Epithelial cell of prostate (primary cell): ENCODE measurements around the gene C6orf62.
"Not testable (repeated sequence)": the region's sequence is repeated elsewhere in the genome, so short reads cannot be mapped to it uniquely, and the experiment has no call there.

ENCODE experiments used
- DNase-seq: peaks from one replicate; pipeline ENCODE4 v3.0.0-alpha.2; 2011; ENCODE audit warnings: low read depth, low spot score
- H3K27ac ChIP-seq: fragments of 450-650 bp; 2 replicates; pipeline ENCODE4 v1.5.1; 2017; ENCODE audit warnings: mild to moderate bottlenecking

C6orf62 gene

DNA sequence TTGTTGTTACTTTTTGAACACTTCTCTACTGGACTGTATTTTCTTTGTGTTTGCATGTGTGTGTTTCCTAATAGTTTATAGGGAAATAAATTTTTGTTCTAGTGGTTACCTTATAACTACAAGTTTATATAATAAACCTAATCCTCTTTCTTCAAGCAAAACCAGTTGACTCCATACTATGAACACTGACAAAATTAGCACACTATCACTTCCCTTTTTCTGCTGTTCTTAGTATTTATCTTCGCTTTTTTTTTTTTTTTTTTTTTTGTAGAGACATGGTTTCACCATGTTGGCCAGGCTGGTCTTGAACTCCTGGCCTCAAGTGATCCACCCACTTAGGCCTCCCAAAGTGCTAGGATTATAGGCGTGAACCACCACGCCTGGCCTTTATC, 25.0 kb upstream of the C6orf62 start:
- H3K27ac ChIP-seq = peak overlapping the region; percentile 93
- no peak for DNase-seq

DNA sequence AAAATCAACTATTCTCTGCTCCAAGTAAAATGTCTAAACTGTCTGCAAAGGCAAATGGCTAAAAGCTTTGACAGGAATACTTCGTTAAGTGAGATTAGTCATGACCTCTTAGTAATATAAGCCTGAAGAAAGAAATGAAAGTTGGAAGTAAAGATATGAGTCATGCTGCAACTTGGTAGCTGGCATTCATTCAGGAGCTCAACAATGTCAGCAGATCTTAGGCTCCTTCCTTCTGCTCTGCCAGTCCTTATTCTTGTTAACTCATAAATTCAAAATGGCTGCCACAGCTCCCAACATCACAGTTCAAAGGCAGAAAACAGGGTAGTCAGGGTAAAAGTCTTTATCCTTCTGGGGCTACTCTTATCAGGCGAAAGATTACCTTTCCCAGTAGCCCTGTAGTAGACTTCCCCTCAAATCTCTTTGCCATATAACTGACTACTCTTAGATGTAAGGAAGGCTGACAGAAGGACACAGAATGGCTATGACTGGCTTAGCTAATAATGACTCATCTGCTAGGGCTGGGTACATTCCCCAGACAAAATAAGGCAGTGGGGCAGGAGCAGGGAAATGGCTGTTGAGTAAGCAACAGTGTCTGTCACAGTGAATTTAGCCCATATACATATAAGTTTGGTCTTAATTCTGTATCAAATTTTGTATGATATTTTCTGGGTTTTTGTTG, 24.4 kb upstream of the C6orf62 start:
- H3K27ac ChIP-seq = peak overlapping the region; percentile 93
- peak; percentile 91 for DNase-seq

DNA sequence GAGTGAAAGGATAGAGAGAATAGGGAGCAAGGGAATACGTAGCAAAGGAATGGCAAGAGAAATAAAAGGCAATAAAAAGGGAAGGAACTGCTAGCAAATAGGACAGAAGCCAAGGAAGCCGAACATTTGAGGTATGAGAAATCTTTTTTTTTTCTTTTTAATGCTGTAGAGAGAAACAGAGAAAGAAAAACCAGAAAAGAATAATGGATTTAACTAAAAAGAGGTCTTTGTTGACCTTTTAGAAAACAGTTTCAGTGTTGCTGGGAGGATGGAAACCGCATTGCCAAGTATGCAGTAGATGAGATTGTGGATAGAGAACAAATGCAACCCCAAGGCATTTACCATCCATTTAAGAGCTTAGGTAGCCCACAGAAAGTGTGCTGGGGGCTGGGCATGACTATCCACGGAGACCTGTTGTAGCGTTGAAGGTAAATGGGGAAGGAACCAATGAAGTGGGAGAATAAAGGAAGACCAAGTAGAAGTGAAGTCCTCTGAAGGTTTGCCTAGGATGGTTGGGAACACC, 23.3 kb upstream of the C6orf62 start:
- H3K27ac ChIP-seq = no peak overlapping the region
- no peak for DNase-seq

DNA sequence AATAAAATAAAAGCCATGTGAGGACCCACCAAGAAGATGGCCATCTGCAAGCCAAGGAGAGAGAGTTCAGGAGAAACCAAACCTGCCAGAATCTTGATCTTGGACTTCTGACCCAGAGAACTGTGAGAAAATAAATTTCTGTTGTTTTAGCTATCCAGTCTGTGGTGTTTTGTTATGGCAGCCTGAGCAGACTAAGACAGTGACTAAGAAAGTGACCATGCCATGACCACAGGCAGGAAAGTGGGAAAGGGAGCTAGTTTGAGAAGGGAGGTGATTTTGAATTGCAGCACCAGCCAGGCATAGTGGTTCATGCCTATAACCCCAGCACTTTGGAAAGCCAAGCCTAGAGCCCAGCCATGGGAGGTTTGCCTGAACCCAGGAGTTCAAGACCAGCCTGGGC, 21.9 kb upstream of the C6orf62 start:
- no peak overlapping the region for H3K27ac ChIP-seq
- DNase-seq = no peak

DNA sequence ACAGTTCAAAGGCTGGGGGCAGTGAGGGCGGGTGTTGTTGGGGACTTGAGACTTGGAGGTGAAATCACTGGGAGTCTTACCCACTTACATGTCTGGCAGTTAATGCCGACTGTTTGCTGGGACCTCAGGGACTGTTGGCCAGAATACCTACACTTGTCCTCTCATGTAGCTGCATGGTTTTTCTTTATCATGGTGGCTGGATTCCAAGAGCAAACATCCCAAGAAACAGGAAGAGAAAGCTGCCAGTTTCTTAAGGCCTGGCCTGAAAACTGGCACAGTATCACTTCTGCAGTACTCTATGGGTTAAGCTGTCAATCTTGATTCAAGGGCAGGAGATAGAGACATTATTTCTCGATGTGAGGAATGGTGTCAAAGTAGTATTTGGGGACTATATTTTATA, 19.8 kb upstream of the C6orf62 start:
- DNase-seq = no peak

DNA sequence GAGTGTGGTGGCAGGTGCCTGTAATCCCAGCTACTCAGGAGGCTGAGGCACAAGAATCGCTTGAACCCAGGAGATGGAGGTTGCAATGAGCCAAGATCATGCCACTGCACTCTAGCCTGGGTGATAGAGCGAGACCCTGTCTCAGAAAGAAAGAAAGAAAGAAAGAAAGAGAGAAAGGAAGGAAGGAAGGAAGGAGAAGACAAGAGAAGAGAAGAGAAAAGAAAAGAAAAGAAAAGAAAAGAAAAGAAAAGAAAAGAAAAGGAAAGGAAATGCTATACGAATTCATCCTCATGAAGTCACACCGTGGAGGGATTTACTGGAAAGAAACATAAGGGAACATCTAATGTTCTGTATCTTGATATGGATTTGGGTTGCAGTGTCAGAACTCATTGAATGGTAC, 15.8 kb upstream of the C6orf62 start:
- DNase-seq, H3K27ac ChIP-seq: not testable (repeated sequence)

More for the DNA sequence above, 19.8 kb upstream of the C6orf62 start:
- no peak overlapping the region for H3K27ac ChIP-seq

DNA sequence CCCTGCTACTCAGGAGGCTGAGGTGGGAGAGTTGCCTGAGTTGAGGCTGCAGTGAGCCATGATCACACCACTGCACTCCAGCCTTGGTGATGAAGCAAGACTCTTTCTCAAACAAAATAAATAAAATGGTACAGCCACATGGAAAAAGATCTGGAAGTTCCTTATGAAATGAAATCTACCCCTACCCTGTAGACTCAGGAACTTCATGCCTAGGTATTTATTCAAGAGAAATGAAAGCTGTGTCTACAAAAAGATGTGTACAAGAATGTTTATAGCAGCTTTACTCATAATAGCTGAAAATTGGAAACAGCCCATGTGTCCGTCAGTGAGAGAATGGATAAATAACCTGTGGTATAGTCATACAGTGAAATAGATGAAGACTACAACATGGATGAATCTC, 15.2 kb upstream of the C6orf62 start:
- H3K27ac ChIP-seq = no peak overlapping the region
- DNase-seq = no peak

DNA sequence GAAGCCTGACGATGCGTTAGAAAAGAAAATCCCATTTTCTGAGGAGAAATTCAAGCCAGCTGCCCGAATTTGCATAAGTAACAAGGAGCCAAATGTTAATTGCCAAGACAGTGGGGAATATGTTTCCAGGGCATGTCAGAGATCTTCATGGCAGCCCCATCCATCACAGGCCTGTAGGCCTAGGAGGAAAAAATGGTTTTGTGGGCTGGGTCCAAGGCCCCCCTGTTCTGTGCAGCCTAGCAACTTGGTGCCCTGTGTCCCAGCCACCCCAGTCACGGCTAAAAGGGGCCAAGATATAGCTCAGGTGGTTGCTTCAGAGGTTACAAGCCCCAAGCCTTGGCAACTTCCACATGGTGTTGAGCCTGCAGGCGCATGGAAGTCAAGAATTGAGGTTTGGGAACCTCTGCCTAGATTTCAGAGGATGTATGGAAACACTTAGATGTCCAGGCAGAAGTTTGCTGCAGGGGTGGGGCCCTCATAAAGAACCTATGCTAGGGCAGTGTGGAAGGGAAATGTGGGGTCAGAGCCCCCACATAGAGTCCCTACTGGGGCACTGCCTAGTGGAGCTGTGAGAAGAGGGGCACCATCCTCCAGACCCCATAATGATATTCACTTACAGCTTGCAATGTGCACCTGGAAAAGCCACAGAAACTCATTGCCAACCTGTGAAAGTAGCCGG, 12.6 kb upstream of the C6orf62 start:
- not testable (repeated sequence) for DNase-seq, H3K27ac ChIP-seq

DNA sequence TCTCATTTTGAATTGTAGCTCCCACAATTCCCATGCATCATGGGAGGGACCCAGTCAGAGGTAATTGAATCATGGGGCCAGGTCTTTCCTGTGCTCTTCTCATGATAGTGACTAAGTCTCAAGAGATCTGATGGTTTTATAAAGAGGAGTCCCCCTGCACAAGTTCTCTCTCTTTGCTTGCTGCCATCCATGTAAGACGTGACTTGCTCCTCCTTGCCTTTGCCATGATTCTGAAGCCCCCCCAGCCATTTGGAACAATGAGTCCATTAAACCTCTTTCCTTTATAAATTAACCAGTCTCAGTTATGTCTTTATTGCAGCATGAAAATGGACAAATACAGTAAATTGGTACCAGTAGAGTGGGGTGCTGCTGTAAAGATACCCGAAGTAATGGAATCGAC, 11.7 kb upstream of the C6orf62 start:
- H3K27ac ChIP-seq, DNase-seq: not testable (repeated sequence)

DNA sequence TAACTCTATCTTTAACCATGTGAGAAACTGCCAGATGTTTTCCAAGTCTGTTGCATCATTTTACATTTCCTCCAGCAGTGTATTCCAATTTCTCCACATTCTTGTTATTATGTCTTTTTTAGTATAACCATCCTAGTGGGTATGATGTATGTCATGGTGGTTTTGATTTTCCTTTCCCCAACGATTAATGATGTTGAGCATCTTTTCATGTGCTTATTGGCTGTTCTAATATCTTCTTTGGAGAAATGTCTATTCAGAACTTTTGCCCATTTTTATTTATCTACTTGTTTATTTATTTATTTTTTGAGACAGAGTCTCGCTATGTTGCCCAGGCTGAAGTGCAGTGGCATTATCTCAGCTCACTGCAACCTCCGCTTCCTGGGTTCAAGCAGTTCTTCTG, 4.3 kb upstream of the C6orf62 start:
- no peak for DNase-seq

DNA sequence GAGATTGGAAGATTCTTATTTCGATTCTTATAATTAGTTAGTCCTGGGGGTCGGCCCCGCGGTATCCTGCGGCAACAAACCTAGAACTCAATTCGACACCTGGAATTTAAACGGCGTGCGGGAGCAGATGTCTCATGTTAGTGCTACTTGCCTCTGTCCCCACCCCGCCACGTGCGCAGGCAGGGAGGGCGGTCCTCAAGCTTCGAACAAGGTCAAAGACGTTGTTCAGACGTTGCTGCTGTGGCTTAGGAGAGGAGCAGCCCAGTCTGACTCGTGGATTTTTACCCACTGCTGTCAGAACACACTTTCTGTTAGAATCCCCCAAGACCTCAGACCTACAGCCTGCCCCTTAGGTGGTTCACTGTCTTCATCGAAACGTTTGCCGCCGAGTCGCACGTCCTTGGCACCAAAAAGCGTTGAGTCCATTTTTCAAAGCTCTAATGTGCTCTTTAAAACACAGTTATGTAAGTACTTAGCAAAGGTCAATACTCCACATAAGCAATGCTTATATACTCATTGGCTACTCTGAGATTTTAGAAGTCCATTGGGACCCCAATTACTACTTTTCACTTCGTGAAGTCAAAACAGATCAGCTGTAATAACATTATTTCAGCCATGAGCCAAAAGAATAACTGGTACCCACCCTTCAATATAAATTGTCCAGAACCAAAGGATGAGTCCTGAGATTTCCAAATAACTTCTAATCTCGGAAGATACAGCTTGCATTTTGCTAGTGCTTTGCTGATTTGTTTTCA, 2.7 kb upstream of the C6orf62 start:
- peak overlapping the region; percentile 94 for H3K27ac ChIP-seq

More for the DNA sequence above, 4.3 kb upstream of the C6orf62 start:
- no peak overlapping the region for H3K27ac ChIP-seq

DNA sequence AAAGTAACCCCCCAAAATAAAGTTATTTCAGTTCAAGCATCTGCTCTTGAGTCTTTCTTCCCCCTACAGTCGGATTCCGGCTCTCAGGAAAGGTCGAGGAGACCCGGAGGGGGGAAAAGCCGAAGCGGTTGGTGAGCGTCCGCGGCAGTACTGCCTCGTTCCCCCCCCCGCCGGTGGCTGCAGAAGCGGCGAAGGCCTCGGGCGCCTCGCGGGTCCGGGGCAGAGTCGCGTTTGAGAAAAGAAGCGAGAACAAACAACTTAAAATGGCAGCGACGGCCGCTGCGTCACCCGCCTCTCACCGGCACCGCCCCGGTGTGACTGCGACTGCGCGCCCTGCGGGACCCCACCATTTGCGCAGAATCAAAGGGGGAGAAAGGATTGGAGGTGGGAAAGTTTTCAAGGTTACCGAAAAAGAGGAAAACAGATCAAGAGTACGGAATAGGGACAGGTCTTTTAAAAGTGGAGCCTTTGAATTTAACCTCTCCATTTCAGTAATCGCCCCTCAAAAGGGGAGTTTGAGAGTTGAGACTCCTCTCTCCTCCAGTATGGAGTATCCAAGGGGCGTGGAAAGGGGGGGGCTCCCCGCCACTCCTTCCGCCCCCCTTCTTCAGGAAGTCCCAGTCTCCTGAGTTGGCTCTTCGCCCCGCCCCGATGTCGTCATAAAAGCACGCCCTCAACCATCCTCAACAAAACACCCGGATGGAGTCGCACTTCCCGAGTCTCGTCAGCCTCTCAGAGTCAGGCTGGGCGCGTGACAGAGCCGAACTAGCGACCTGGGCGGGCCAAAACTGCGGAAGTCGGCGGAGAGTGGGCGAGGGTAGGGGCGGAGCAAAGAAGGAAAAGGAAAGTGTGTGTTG, 1.9 kb upstream of the C6orf62 start:
- H3K27ac ChIP-seq = peak overlapping the region; percentile 94
- DNase-seq = peak; percentile 99

More for the DNA sequence above, 2.7 kb upstream of the C6orf62 start:
- no peak for DNase-seq

DNA sequence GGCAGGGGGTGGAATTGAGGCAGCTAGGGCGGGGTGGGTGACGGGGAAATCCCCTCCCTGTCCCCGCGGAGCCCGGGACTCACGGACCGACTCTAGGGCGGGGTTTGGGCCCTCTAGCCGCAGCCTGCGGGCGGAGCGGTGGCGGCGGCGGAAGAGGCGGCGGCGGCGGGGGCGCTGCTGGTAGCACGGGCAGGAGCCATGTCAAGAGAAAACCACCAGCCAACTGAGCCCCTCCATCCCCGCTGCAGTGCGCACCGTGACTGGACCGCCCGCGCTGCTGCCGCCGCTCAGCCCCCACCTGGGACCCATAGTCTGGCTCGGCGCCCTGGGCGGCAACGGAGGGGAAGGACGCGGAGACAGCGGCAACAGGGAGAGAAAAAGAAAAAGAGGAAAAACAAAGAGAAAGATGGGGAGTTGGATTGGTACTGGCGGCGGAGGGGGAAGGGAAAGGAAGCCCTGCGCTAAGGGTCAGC, 1.2 kb upstream of the C6orf62 start:
- H3K27ac ChIP-seq = peak overlapping the region; percentile 94
- no peak for DNase-seq

DNA sequence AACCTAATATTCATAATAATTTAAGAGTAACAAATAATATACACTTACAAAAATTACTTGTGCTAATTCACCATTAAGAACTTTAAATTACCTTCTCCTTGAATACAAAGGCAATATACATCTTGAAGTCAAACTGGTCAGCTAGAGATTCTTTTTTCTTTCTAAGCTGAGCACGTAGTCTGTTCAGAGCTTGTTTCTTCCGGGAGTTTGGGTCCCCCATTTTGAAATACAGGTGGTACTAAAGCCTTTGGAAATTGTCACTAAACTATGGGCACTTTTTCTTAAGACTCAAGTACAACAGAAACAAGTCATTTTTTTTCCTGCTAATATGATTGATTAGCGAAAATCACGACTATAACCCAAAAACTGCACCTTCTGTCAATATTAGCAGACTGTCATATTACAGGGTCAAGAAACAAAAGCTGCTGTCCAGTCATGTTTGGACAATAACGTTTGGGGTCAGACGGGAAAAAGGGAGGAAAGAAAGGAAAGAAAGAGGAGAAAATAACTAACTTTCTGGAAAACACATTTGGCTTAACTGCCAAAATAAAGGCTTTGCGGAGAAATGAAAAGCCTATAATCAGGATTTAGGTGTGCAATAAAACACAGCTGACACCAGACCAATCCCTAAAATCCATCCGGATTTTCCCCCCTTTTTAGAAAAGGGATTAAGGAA, 367 bp downstream of the C6orf62 start:
- no peak for DNase-seq
- peak overlapping the region; percentile 94 for H3K27ac ChIP-seq

DNA sequence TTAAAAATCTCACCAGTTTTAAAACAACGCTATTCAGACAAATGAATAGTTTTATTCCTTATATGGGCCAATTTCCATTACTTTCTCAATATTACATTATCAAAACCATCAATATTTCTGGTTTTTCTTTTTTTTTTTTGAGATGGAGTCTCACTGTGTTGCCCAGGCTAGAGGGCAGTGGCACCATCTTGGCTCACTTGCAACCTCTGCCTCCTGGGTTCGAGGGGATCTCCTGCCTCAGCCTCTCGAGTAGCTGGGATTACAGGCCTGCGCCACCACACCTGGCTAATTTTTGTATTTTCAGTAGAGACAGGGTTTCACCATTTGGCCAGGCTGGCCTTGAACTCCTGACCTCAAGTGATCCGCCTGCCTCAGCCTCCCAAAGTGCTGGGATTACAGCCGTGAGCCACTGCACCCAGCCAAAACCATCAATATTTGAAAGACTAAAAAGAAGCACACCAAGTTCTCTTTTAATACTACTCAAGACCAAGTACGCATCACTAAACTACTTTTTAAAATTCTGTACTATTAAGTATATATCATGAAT, 2.3 kb downstream of the C6orf62 start:
- H3K27ac ChIP-seq, DNase-seq: not testable (repeated sequence)

DNA sequence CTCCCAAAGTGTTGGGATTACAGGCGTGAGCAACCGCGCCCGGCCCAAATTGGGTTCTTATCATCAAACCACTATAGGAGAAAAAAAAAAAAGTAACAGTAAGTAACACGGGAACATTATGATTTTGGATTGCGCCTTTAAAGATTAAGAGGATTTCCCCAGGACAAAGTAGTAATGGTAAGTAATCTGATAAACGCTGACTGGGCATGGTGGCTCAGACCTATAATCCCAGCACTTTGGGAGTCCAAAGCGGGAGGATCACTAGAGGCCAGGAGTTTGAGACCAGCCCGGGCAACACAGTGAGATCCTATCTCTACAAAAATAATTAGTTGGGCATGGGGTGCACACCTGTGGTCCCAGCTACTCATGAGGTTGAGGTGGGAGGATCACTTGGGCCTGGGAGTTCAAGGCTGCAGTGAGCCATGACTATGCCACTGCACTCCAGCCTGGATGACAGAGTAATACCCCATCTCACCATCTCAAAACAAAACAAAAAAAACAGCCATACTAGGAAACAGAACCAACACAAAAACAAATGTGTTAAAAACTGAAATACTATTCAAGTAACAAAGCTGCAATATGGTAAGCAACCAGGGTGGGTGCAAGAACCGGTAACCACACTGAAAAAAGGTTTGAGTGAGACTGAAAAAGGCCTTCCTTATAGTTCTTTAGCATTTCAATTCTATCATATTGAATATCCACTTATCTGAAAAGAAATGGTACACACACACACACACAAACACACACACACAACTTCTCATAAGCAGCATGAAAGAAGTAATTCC, 8.2 kb downstream of the C6orf62 start:
- no peak overlapping the region for H3K27ac ChIP-seq
- no peak for DNase-seq

DNA sequence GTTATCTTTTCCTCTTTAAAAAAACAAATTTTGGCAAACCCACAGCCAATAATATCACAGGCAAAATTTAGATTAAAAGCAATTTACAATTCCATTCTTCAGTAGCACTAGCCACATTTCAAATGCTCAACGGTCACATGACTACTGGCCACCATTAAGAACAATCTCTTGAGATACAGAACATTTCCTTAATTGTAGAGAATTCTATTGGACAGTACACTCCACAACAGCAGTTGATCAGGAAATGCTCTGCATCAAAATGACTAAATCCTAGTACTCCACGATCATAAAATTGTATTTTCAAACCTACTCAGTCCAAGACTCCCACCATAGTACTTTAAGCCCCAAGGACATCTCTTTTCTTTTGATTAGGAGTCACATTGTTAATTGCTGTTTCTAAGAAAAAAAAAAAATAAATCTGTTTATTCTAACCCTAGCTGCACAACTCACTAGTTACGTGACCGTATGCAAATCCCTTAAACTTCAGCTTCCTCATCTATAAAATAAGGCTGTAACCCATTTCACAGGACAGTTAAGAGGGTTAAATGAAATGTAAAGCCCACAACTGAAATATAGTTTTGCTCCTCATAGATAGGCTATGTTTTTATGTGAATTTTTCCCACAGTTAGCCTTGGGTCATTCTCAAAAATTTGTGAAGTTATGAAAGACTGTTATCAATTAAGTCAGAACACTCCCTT, 9.8 kb downstream of the C6orf62 start:
- H3K27ac ChIP-seq = no peak overlapping the region
- DNase-seq = no peak

DNA sequence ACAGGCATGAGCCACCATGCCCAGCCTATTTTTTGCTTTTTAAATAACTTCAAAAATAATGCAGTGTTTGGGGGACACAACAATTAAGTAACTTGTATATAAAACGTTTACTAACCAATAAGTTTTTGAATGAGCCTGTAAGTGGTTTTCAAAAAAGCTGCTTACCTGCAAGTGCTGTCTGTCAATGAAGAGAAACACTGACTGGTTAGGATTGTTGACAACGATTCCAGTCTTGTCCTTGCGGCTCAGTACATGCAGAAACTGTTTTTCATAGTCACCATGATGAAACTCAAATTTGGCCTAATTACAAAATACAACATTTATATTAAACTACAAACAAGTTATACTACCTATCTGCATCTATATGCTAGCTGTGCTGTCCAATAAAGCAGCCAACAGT, 10.3 kb downstream of the C6orf62 start:
- no peak overlapping the region for H3K27ac ChIP-seq
- DNase-seq = no peak
